ENCODE data around the gene BBS2.

Gene BBS2, protein sequence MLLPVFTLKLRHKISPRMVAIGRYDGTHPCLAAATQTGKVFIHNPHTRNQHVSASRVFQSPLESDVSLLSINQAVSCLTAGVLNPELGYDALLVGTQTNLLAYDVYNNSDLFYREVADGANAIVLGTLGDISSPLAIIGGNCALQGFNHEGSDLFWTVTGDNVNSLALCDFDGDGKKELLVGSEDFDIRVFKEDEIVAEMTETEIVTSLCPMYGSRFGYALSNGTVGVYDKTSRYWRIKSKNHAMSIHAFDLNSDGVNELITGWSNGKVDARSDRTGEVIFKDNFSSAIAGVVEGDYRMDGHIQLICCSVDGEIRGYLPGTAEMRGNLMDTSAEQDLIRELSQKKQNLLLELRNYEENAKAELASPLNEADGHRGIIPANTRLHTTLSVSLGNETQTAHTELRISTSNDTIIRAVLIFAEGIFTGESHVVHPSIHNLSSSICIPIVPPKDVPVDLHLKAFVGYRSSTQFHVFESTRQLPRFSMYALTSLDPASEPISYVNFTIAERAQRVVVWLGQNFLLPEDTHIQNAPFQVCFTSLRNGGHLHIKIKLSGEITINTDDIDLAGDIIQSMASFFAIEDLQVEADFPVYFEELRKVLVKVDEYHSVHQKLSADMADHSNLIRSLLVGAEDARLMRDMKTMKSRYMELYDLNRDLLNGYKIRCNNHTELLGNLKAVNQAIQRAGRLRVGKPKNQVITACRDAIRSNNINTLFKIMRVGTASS

GRCh38 chr16:56519459-56520250, at the start of gene BBS2:
TSS of gene BBS2 (minus strand) at chr16:56520024. CDS start at chr16:56519862, 162 bp downstream.
- peak; percentile 64 for DNase-seq

- DNase-seq: no peak
Observed at GRCh38 chr16:56564793-56565477, 45.1 kb upstream of the BBS2 start, which contains the start of gene MT4. TSS of gene MT4 (plus strand) at chr16:56565073. CDS start at chr16:56565129, 56 bp downstream.

GRCh38 chr16:56561126-56561525, 41.3 kb upstream of the BBS2 start:
- no peak for DNase-seq

DNA sequence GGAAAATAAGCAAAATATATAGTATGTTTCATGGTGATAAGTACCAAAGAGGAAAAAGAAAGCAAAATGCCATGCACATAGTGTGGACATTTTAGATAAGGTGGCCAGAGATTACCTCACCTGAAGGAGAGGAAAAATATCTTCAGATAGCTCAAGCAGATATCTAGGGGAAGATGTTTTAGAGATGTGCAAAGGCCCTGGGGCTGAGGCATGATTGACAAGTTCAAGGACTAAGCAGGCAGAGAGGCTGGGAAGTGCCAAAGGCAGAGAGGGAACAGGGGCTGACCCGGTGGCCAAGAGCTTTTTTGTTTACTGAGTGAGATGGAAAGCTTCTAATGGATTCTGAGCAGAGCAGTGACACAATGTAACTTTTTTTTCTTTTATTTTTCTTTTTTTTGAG, 40.6 kb upstream of the BBS2 start:
- DNase-seq: no peak

DNA sequence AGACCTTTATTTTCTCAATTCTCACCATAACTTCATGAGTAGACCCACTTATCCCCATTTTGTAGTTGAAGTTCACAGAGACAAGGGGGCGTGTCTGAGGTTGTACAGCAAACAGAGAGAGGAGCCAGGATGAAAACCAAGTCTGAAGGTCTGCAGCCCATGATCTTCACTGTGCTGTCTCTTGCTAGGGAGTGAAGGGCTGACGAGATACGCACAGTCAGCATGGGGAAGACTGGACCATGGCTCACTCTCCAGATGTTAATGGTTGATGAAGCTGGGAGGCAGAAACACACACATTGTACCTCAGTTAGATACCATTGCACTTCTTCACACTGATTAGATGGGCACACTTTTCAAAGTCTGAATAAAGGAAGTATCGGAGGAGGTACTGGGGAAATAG, 39.3 kb upstream of the BBS2 start:
- no peak for DNase-seq

DNA sequence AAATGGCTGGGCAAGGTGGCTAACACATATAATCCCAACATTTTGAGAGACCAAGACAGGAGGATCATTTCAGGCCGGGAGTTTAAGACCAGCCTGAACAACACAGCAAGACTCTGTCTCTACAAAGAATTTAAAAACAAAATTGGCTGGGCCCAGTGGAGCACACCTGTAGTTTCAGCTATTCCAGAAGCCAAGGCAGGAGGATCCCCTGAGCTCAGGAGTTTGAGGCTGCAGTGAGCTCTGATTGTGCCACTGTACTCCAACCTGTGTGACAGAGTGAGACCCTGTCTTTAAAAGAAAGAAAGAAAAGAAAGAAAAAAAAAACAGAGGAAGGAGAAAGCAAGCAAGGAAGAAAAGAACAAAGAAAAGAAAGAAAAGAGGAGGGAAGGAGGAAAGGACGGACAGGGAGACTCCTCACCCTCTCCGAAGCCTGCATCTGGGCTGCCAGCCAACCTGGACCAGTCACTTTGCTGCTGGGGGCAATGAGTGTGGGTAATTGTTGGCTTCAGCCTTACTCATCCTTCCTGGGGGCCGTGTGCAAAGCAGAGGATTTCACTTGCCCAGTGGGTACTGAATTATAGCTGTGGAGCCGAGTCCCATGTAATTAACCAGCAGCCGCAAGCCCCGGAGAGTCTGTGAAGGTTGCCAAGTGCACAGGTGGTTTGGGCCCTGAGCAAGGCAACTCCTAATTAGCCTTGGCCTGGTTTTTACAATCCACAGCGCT, 38.4 kb upstream of the BBS2 start:
- no peak for DNase-seq

DNA sequence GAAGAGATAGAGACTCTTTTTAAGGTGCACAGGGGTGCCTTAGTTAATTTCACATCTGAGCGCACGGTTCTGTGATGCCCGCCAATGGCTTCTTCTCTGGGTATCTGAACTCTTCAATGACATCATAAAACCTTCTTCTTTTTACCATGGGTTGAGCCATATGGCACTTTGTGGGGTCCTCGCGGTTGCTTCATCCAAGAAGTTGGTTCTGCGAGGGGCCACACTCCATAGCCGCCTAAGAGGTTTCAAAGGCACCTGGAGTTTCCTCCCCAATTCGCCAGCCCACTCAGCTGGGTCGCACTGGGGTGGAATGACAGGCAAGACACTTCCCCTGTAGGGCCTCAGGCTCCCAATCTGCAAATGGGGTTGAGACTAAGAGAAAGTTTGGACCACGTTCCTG, 34.6 kb upstream of the BBS2 start:
- no peak for DNase-seq

GRCh38 chr16:56551796-56552738, 32.2 kb upstream of the BBS2 start:
- DNase-seq: no peak

DNA sequence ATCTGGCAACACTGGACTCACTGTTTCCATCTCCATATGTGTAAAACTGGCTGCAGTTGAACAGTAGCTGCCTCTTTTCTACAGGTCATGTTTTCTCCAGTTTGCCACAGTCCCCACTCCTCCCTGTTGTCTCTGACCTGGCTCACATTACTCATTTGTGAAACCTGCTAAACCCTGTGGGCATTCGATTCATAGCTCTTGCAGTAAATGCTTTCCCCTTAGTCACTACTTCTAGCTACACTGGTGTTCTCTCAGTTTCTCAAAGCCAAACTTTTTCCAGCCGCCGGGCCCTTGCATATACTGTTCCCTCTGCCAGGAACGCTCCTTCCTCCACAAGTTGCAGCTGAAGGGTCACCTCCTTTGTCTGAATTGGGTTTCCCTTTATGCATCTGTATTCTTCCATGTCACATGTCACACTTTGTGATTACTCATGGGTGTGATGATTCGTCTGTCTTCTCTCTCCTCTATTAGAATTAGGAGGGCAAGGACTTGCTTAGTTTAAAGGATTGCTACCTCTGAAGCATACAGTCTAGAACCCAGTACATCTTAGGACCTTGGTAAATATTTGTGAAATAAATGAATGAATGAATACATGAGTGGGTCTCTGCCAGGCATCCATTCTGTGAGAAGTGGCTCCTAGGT, 30.0 kb upstream of the BBS2 start:
- DNase-seq: no peak

- no peak for DNase-seq
Observed at GRCh38 chr16:56549161-56549560, 29.3 kb upstream of the BBS2 start.

DNA sequence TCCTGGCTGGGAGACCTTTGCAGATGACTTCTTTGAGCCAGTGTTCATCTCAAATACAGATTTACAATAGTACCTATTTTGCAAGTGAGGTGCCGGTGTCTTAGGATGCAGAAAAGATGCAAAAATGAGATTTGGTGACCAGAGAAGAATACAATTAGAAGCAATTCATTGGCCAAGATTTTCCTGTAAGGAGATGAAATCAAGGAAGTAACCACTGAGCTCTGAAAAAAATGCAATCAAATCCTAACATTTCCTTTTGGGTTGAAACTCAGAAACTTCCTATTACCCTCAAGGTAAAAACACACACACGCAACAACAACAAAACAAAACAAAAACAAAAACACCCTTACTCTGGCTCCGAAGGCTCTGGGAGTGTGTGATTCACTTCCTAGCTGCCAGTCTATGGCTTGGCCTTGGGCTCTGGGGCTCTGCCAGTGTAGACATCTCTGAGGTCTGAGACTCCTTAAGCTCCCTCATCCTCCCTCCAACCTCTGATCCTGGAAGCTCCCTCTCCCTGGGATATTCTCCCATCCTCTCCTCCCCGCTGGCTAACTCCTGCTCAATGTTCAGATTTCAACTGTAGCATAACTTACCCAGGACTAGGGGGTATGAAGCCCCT, 28.2 kb upstream of the BBS2 start:
- no peak for DNase-seq

- DNase-seq: peak; percentile 57
Observed at GRCh38 chr16:56547120-56547948, 27.5 kb upstream of the BBS2 start.

DNA sequence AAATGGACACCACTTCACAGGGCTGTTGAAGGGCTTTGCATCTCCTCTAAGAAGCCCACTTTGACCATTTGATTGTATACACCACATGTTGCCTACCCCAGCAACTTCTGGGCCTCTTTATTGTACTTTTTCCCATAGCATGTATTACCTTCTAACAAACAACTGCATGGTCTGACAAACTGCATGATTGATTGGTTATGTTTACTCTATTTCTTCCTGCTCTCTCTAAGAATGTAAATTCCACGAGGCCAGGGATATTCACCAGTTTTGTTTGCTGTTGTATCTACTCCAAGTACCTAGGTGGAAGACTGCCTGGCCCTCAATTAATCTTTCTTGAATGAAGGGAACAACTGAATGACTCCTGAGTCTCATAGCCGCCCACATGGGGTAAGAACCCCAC, 22.2 kb upstream of the BBS2 start:
- no peak for DNase-seq

- no peak for DNase-seq
Observed at GRCh38 chr16:56539656-56540055, 19.8 kb upstream of the BBS2 start.

DNA sequence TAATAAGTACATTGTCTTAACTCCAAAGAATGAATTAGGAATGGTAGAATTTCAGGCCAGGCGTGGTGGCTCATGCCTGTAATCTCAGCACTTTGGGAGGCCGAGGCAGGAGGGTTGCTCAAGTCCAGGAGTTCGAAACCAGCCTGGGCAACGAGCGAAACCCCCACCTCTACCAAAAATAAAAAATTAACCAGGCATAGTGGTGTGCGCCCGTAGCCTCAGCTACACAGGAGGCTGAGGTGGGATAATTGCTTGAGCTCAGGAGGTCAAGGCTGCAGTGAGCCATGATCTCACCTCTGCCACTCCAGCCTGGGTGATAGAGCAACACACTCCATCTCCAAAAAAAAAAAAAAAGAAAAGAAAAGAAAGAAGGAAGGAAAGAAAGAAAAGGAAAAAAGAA, 18.5 kb upstream of the BBS2 start:
- DNase-seq: no peak

DNA sequence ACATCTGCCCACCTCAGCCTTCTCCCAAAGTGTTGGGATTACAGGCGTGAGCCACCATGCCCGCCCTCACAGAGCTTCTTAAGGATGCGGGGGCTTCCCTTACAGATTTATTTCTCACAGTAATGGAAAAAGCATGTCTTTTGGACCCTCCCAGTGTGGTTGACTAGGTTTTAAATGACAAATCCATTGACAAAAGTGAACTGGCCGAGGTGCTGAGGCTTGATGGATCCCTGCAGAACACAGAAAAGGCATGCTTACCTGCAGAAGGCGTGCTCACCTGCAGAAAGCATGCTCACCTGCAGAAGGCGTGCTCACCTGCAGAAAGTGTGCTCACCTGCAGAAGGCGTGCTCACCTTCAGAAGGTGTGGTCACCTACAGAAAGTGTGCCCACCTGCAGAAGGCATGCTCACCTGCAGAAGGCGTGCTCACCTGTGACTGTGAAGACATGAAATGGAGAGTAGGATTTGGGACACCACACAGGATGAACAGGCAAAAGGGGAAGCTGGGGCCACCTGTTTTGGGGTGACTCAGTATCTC, 15.1 kb upstream of the BBS2 start:
- DNase-seq: no peak

DNA sequence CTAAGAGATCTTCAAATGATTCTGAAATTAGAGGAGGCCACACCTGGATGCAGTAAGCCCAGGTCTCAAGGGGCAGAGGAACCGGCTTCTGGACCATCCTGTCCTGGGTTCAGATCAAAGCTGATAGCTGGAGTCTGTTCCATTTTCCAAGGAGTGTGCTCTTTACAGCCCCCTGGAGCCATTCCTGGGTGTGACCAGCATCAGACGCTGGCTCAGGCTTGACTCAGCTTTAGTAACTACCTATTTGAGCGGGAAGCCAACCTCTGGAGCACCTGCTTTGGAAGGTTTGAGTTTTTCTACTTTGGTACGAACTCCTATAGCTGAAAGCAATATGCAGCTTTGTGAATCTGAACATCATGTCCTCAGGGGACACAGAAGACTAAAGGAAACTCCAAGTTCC, 12.9 kb upstream of the BBS2 start:
- DNase-seq: no peak

DNA sequence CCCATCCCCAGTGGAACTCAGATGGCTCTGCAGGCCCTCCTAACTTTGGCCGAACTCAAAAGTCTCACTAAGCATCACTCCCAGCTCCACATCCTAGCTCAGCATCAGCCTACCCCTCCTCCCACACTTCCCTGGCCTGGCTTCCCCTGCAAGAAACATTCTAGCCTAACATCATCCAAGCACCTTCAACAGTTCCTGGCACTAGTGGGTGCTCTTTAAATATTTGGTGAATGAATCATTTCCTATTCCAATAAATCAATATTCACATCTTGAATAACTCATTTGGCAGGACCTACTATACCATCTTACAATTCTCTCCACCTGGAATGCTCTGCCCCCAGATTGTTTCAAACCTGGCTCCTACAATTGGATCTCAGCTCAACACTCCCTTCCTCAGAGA, 11.0 kb upstream of the BBS2 start:
- DNase-seq: no peak

- no peak for DNase-seq
Observed at GRCh38 chr16:56525236-56525635, 5.4 kb upstream of the BBS2 start.
